CD4-positive, alpha-beta T cell treated with Interleukin-17A for 1 hour (primary cell): ENCODE data around the gene TEKT4.
"Not testable (repeated sequence)": the region's sequence is repeated elsewhere in the genome, so short reads cannot be mapped to it uniquely, and the experiment has no call there.

Source experiments
- DNase-seq: peaks from one replicate; pipeline ENCODE4 v3.0.0-alpha.2; 2020

The TEKT4 gene

GRCh38 chr2:94871226-94872087, at the start of gene TEKT4:
Gene TEKT4 (plus strand): TSS chr2:94871430. CDS start chr2:94871580, 150 bp downstream.
- no peak for DNase-seq

GRCh38 chr2:94839224-94839623, 32.0 kb upstream of the TEKT4 start:
- DNase-seq, result not testable (repeated sequence)

- not testable (repeated sequence) for DNase-seq
Measured at GRCh38 chr2:94856856-94857255, 14.4 kb upstream of the TEKT4 start.

GRCh38 chr2:94857367-94858162, 13.7 kb upstream of the TEKT4 start:
- not testable (repeated sequence) for DNase-seq

- not testable (repeated sequence) for DNase-seq
Measured at GRCh38 chr2:94858163-94858888, 12.9 kb upstream of the TEKT4 start.

- no peak for DNase-seq
Measured at GRCh38 chr2:94861308-94862152, 9.7 kb upstream of the TEKT4 start.

GRCh38 chr2:94862903-94863302, 8.3 kb upstream of the TEKT4 start:
- not testable (repeated sequence) for DNase-seq

- no peak for DNase-seq
Measured at GRCh38 chr2:94869131-94869530, 2.1 kb upstream of the TEKT4 start.

- no peak for DNase-seq
Measured at GRCh38 chr2:94869552-94870439, 1.4 kb upstream of the TEKT4 start.

- no peak for DNase-seq
Measured at GRCh38 chr2:94870440-94871225, 597 bp upstream of the TEKT4 start.

GRCh38 chr2:94872088-94872618, 923 bp downstream of the TEKT4 start:
- DNase-seq, result no peak

- no peak for DNase-seq
Measured at GRCh38 chr2:94872676-94873361, 1.6 kb downstream of the TEKT4 start.

GRCh38 chr2:94873362-94874276, 2.4 kb downstream of the TEKT4 start:
- no peak for DNase-seq

GRCh38 chr2:94874277-94874997, 3.2 kb downstream of the TEKT4 start:
- peak; percentile 51 for DNase-seq

GRCh38 chr2:94875064-94875819, 4.0 kb downstream of the TEKT4 start:
- no peak for DNase-seq

GRCh38 chr2:94875820-94876522, 4.7 kb downstream of the TEKT4 start:
- no peak for DNase-seq
